DMS53 (cell line): ENCODE results near the gene ZBTB48.
A peak's percentile ranks its signal among the peaks of the same experiment; 100 is the strongest.

Source experiments
- DNase-seq: peaks from one replicate; lab custom pipeline; 2025; lab: John Stamatoyannopoulos, UW

Gene ZBTB48

DNA sequence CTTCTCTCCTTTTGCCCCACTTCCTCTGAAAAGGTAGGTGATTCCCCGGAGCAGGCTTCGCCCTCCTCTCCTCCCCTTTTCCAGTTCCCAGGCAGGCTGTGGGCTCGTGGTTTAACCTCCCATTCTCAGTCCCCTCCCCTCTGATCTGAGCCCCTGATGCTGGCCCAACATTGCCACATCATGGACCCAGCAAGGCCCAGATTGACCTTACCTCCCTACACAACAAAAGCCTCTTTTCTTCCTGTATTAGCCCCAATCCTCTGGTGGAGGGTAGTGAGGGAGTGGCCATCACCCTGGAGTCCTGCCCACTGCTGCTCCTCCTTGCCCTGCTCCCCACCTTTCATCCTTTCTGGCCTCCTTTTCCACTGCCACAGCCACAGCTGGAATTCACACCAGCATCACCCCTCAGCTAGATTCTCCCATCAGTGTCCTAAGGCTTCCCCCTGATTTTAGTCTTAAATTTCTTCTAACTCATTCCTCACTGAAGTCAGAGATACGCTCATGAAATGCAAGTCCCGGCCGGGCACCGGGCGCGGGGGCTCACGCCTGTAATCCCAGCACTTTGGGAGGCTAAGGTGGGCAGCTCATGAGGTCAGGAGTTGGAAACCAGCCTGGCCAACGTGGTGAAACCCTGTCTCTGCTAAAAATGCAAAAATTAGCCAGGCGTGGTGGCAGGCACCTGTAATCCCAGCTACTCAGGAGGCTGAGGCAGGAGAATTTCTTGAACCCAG, 7.0 kb upstream of the ZBTB48 start:
- no peak for DNase-seq

DNA sequence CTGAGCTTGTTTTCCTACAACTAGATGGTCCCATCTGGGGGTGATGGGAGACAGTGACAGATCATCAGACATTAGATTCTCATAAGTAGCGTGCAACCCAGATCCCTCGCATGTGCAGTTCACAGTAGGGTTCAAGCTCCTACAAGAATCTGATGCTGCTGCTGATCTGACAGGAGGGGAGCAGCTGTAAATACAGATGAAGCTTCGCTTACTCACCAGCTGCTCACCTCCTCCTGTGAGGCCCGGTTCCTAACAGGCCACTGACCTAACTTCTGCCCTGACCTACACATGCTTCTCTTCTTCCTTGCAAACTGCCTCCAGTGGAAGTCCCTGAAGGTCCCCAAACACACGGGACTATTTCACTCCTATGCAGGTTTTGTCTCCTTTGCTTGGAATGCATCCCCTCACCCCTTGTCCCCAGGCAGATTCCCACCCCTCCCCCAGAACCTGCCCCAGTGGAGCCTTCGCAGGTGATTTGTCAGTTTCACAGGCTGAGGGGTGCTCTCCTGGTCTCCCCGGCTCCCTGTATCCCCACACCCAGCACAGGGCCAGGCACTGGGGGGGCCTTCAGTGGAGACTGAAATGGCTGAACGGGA, 5.7 kb upstream of the ZBTB48 start:
- DNase-seq, result no peak

DNA sequence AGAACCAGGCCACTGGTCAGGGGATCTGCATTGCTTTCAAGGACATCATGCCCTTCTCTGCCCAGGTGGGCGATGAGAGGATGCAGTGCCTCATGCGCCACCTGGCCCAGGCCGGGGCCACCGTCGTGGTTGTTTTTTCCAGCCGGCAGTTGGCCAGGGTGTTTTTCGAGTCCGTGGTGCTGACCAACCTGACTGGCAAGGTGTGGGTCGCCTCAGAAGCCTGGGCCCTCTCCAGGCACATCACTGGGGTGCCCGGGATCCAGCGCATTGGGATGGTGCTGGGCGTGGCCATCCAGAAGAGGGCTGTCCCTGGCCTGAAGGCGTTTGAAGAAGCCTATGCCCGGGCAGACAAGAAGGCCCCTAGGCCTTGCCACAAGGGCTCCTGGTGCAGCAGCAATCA, 5.0 kb upstream of the ZBTB48 start:
- DNase-seq, result no peak

GRCh38 chr1:6577831-6578525, 1.8 kb upstream of the ZBTB48 start:
- DNase-seq, result no peak

DNA sequence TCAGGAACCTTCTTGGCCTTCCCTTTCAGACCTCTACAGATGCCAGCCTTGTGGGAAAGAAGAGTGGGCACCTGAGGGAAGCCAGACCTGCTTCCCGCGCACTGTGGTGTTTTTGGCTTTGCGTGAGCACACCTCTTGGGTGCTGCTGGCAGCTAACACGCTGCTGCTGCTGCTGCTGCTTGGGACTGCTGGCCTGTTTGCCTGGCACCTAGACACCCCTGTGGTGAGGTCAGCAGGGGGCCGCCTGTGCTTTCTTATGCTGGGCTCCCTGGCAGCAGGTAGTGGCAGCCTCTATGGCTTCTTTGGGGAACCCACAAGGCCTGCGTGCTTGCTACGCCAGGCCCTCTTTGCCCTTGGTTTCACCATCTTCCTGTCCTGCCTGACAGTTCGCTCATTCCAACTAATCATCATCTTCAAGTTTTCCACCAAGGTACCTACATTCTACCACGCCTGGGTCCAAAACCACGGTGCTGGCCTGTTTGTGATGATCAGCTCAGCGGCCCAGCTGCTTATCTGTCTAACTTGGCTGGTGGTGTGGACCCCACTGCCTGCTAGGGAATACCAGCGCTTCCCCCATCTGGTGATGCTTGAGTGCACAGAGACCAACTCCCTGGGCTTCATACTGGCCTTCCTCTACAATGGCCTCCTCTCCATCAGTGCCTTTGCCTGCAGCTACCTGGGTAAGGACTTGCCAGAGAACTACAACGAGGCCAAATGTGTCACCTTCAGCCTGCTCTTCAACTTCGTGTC, 995 bp upstream of the ZBTB48 start:
- no peak for DNase-seq

- no peak for DNase-seq
Observed at GRCh38 chr1:6580119-6580592, 362 bp downstream of the ZBTB48 start.

DNA sequence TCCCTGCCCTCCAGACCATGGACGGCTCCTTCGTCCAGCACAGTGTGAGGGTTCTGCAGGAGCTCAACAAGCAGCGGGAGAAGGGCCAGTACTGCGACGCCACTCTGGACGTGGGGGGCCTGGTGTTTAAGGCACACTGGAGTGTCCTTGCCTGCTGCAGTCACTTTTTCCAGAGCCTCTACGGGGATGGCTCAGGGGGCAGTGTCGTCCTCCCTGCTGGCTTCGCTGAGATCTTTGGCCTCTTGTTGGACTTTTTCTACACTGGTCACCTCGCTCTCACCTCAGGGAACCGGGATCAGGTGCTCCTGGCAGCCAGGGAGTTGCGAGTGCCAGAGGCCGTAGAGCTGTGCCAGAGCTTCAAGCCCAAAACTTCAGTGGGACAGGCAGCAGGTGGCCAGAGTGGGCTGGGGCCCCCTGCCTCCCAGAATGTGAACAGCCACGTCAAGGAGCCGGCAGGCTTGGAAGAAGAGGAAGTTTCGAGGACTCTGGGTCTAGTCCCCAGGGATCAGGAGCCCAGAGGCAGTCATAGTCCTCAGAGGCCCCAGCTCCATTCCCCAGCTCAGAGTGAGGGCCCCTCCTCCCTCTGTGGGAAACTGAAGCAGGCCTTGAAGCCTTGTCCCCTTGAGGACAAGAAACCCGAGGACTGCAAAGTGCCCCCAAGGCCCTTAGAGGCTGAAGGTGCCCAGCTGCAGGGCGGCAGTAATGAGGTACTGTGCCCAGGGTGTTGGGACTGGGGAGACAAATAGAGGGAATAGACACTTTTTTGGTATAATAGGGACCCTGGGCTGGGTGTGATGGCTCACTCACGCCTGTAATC, 1.0 kb downstream of the ZBTB48 start:
- peak; percentile 55 for DNase-seq

DNA sequence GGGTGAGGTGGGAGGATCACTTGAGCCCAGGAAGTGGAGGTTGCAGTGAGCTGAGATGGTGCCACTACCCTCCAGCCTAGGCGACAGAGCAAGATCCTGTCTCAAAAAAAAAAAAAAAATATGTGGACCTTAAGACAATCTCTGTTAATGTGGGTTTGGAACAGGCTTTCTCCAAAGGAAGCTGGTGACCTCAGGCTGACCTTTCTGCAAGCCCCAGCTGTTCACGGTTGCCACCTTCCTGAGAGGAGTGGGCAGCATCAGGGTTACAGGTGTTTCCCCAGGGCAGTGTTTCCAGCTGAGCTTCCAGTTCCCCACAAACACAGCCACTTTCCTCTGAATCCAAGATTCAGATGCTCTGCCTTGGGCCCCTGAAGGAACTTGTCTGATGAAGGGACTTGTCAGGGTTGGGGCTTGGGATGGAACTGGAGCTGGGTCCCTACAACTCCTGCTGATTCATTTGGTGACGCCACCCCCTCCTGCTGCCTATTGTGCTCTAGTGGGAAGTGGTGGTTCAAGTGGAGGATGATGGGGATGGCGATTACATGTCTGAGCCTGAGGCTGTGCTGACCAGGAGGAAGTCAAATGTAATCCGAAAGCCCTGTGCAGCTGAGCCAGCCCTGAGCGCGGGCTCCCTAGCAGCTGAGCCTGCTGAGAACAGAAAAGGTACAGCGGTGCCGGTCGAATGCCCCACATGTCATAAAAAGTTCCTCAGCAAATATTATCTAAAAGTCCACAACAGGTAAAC, 1.9 kb downstream of the ZBTB48 start:
- DNase-seq, result peak; percentile 89

- peak; percentile 96 for DNase-seq
Observed at GRCh38 chr1:6582370-6582769, 2.6 kb downstream of the ZBTB48 start.

- DNase-seq, result no peak
Observed at GRCh38 chr1:6584126-6585080, 4.6 kb downstream of the ZBTB48 start.

GRCh38 chr1:6585081-6585722, 5.4 kb downstream of the ZBTB48 start:
- no peak for DNase-seq

DNA sequence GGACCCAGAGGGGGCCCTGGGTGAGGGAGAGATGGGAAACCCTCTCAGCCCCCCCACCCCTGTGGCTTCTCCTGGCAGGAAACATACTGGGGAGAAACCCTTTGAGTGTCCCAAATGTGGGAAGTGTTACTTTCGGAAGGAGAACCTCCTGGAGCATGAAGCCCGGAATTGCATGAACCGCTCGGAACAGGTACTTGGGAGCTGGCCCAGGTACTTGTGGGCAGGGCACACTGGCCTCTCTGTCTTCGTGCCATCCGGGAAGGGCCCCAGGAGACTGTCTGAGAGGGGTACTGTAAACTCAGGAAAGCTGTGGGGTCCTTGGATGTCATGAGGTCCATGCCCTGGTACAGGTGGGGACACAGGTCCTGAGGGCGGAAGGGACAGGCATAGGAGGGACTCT, 6.0 kb downstream of the ZBTB48 start:
- DNase-seq, result no peak

DNA sequence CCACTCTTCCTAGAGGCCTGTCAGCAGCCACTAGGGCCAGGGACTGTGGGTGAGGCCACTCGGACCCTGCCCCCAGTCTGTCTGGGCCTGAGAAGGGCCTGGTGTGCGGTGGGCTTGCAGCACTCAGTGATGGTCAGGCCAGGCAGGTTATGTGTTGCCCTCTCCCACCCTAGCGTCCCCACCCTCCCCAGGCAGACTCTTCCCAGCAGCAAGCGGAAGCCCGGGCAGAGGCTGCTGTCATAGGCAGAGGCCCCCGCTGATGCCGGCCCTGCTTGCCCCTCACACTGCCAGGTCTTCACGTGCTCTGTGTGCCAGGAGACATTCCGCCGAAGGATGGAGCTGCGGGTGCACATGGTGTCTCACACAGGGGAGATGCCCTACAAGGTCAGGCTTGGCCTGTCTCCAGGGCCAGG, 6.6 kb downstream of the ZBTB48 start:
- DNase-seq, result no peak

- peak; percentile 81 for DNase-seq
Observed at GRCh38 chr1:6587261-6588005, 7.6 kb downstream of the ZBTB48 start.

- no peak for DNase-seq
Observed at GRCh38 chr1:6588128-6588892, 8.5 kb downstream of the ZBTB48 start.

DNA sequence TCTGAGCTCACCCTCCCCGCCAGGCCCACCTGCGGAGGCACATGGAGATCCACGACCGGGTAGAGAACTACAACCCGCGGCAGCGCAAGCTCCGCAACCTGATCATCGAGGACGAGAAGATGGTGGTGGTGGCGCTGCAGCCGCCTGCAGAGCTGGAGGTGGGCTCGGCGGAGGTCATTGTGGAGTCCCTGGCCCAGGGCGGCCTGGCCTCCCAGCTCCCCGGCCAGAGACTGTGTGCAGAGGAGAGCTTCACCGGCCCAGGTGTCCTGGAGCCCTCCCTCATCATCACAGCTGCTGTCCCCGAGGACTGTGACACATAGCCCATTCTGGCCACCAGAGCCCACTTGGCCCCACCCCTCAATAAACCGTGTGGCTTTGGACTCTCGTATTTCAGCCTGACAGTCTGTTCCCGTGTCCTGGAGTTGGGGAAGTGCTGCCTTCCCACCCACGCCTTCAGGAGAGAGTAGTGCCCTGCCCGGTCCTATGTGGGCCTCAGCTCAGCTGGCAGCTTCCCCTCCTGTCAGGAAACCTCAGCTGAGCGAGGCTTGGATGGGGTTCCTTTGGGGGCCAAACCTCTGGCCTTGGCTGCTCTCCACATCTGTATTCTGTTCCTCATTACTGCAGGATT, 9.2 kb downstream of the ZBTB48 start:
- DNase-seq, result no peak

DNA sequence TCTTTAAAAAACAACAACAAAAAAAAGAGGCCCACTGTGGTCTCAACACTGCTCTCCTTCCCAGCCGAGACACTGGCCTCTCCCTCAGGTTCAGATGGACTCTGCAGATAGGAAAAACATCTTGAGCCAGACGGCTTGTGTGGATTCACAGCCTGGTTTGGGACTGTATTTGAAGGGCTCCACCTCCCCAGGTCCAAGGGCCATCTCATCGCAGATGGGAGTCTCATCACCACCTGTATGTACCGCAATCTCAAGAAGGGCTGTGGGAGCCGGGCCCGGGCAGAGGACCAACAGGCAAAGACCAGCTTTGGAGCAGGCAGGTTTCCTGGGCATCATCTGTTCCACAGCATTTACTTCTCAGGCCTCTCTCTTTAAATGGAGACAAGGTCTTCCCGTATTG, 10.3 kb downstream of the ZBTB48 start:
- no peak for DNase-seq
